HepG2 (cell line): ENCODE measurements around the gene CPLANE2. TPM values are rescaled to one million over a fixed set of nuclear protein-coding genes. Genes with fewer than 3 reads are reported as not detected.

ENCODE experiments used
- ATRX ChIP-seq: sonication (generic); formaldehyde crosslinking; IDR thresholded peaks from 2 replicates; pipeline ENCODE4 v1.4.0; 2020; ENCODE audit warnings: missing genetic modification reagents, borderline replicate concordance
- CERS6 ChIP-seq: sonication (generic); formaldehyde crosslinking; IDR thresholded peaks from 2 replicates; pipeline ENCODE4 v1.5.0; 2020; ENCODE audit warnings: missing genetic modification reagents
- FOXC1 ChIP-seq: sonication (generic); formaldehyde crosslinking; IDR thresholded peaks from 2 replicates; pipeline ENCODE4 v1.8.0; 2022; ENCODE audit warnings: mild to moderate bottlenecking, missing genetic modification reagents, borderline replicate concordance
- HDAC2 ChIP-seq: sonication (generic); formaldehyde crosslinking; IDR thresholded peaks from 2 replicates; pipeline ENCODE4 v1.4.0; 2020; ENCODE audit warnings: missing genetic modification reagents
- HNRNPK ChIP-seq: fragments of 200-400 bp; formaldehyde crosslinking; IDR thresholded peaks from 2 replicates; pipeline ENCODE4 v1.6.1; 2018; ENCODE audit warnings: low read length, low read depth, moderate library complexity, mild to moderate bottlenecking; ENCODE audit not compliant: poor library complexity, severe bottlenecking
- ISL2 ChIP-seq: sonication (generic); formaldehyde crosslinking; IDR thresholded peaks from 2 replicates; pipeline ENCODE4 v1.5.0; 2020; ENCODE audit warnings: missing genetic modification reagents
- MAX ChIP-seq: IDR thresholded peaks from 2 replicates; pipeline ENCODE4 v1.6.1; 2012; ENCODE audit warnings: inconsistent platforms
- MIXL1 ChIP-seq: IDR thresholded peaks from 2 replicates; pipeline ENCODE4 v1.6.1; 2016
- SMC3 ChIP-seq: IDR thresholded peaks from 2 replicates; pipeline ENCODE4 v1.6.1; 2011; ENCODE audit warnings: low read length, improper control_type of control experiment
- SOX6 ChIP-seq, 2 experiments: fragments of 450-650 bp in 1 of 2; sonication (generic) in 1 of 2; formaldehyde crosslinking in 1 of 2; IDR thresholded peaks; 2 replicates each; pipeline versions ENCODE4 v1.4.0 to v1.6.1; 2017 to 2020; ENCODE audit warnings: antibody characterized with exemption in 1 of 2, mild to moderate bottlenecking in 1 of 2, missing genetic modification reagents in 1 of 2
- SP5 ChIP-seq: IDR thresholded peaks from 2 replicates; pipeline ENCODE4 v1.6.1; 2016; ENCODE audit warnings: low read depth, borderline replicate concordance
- THRA ChIP-seq: sonication (generic); formaldehyde crosslinking; IDR thresholded peaks from 2 replicates; pipeline ENCODE4 v1.4.0; 2020; ENCODE audit warnings: missing genetic modification reagents, borderline replicate concordance
- ZBTB40 ChIP-seq, 2 experiments: fragments of 450-650 bp in 1 of 2; sonication (generic) in 1 of 2; formaldehyde crosslinking in 1 of 2; IDR thresholded peaks; 2 replicates each; pipeline versions ENCODE4 v1.6.1 to v1.8.0; 2016 to 2022; ENCODE audit warnings: antibody characterized with exemption in 1 of 2, mild to moderate bottlenecking in 1 of 2, missing genetic modification reagents in 1 of 2
- ZFP90 ChIP-seq: sonication (generic); formaldehyde crosslinking; IDR thresholded peaks from 2 replicates; pipeline ENCODE4 v1.8.0; 2022; ENCODE audit warnings: missing genetic modification reagents, mild to moderate bottlenecking, inconsistent platforms, borderline replicate concordance
- ZNF350 ChIP-seq: sonication (generic); formaldehyde crosslinking; IDR thresholded peaks from 2 replicates; pipeline ENCODE4 v1.4.0; 2020; ENCODE audit warnings: mild to moderate bottlenecking, low read depth, missing genetic modification reagents, borderline replicate concordance
- ZNF530 ChIP-seq: sonication (generic); formaldehyde crosslinking; IDR thresholded peaks from 2 replicates; pipeline ENCODE4 v1.5.0; 2020; ENCODE audit warnings: low read depth, mild to moderate bottlenecking, missing genetic modification reagents
- polyA plus RNA-seq, 8 experiments: library from polyadenylated mRNA; depleted of rRNA in 3 of 8; stranded (reverse) in 7 of 8; unstranded in 1 of 8; fragments of >200 nt; fragmentation: Illumina TruSeq in 4 of 8; extraction: Trizol in 4 of 8; gene quantifications; 2 replicates each; pipeline versions ENCODE4 v1.2.1 to v1.2.3, GENCODE V29; 2011 to 2016; ENCODE audit warnings: low read depth in 4 of 8, missing spikeins in 1 of 8, mixed read lengths in 1 of 8; ENCODE audit not compliant: insufficient read depth in 1 of 8
- total RNA-seq, 5 experiments: library from RNA; depleted of rRNA; stranded (reverse); fragments of >200 nt; fragmentation: Illumina TruSeq; extraction: Trizol; gene quantifications; 2 replicates each; pipeline ENCODE4 v1.2.3, GENCODE V29; 2016; ENCODE audit warnings: low read depth in 1 of 5

CPLANE2 gene
- total and polyA plus RNA-seq, 2 of the 13 experiments (the other 11 are each of a cell fraction or from before 2014, with no cell fraction given) = 0.29 to 1.6 TPM

GRCh38 chr1:16236511-16237342 lies at the start of gene CPLANE2 (continued):
- TF ChIP-seq MAX (peak; percentile 84), HDAC2 (CRISPR knock-in tag) (0 out of 2 replicates have a peak, but pooled peaks have one; percentile 12), ZNF530 (CRISPR knock-in tag) (no peak), SP5 (CRISPR knock-in tag) (peak; percentile 62), SMC3 (no peak), ZBTB40 (IDR thresholded peaks at IDR 0.05) (no peak), ZBTB40 (CRISPR knock-in tag; IDR thresholded peaks at IDR 0.05) (no peak), ZNF350 (CRISPR knock-in tag) (no peak), THRA (CRISPR knock-in tag) (peak; percentile 31; the same call in 1 of the 2 replicates), HNRNPK (no peak), MIXL1 (CRISPR knock-in tag) (no peak), ATRX (CRISPR knock-in tag) (no peak), ISL2 (CRISPR knock-in tag) (no peak), FOXC1 (CRISPR knock-in tag) (no peak), SOX6 (IDR thresholded peaks at IDR 0.05) (no peak), SOX6 (CRISPR knock-in tag; IDR thresholded peaks at IDR 0.05) (no peak), CERS6 (CRISPR knock-in tag) (no peak), ZFP90 (CRISPR knock-in tag) (0 out of 2 replicates have a peak, but pooled peaks have one; percentile 70)
